GM13976 (cell line): ENCODE data around the gene SASH1.

Source experiments
- DNase-seq: peaks from one replicate; pipeline ENCODE4 v3.0.0; 2012; ENCODE audit warnings: low spot score
- in situ Hi-C: fragments of 300-500 bp; cut with MboI; formaldehyde crosslinking; loops from one replicate; pipeline ENCODE4 v1.12.0; 2022; ENCODE audit warnings: low sequenced_read_pairs, mixed read lengths, inconsistent platforms; ENCODE audit not compliant: unreplicated experiment
- TF ChIP-seq, protein P1 (sequence below): IDR thresholded peaks from 2 replicates; pipeline ENCODE4 v1.5.1; 2012; ENCODE audit warnings: borderline replicate concordance, mild to moderate bottlenecking; ENCODE audit not compliant: insufficient read depth; ENCODE audit errors: extremely low read depth, missing control alignments, control extremely low read depth

The SASH1 gene

DNA sequence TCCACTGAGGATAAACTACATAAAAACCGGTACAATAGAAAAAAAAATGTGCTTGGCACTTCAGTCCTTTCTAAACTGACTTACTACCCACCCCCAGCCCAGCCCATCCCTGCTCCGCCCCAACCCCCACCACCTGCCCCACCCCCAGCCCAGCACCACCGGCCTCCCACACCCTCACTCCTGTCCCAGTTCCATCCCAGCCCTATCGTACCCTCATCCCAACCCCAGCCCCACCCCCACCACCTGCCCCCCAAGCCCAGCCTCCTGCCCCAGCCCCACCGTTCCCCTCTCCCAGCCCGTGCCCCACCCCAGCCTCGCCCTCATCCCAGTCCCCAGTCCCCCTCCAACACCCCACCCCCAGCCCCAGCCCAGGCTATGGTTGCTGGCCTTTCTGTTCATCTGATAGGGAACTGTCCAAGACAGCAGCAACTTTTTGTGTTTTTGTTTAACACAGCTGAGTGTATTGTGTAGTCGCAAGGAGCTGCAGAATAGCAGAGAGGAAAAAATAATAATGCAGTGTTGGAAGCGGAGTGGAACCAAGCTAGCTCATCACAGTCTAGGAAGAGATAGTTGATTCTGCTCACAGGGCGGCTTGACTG is 61.9 kb downstream of the SASH1 start:
- DNase-seq = no peak
- TF ChIP-seq, protein P1, sequence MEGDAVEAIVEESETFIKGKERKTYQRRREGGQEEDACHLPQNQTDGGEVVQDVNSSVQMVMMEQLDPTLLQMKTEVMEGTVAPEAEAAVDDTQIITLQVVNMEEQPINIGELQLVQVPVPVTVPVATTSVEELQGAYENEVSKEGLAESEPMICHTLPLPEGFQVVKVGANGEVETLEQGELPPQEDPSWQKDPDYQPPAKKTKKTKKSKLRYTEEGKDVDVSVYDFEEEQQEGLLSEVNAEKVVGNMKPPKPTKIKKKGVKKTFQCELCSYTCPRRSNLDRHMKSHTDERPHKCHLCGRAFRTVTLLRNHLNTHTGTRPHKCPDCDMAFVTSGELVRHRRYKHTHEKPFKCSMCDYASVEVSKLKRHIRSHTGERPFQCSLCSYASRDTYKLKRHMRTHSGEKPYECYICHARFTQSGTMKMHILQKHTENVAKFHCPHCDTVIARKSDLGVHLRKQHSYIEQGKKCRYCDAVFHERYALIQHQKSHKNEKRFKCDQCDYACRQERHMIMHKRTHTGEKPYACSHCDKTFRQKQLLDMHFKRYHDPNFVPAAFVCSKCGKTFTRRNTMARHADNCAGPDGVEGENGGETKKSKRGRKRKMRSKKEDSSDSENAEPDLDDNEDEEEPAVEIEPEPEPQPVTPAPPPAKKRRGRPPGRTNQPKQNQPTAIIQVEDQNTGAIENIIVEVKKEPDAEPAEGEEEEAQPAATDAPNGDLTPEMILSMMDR = no peak
- in situ Hi-C loops = no loop called here

DNA sequence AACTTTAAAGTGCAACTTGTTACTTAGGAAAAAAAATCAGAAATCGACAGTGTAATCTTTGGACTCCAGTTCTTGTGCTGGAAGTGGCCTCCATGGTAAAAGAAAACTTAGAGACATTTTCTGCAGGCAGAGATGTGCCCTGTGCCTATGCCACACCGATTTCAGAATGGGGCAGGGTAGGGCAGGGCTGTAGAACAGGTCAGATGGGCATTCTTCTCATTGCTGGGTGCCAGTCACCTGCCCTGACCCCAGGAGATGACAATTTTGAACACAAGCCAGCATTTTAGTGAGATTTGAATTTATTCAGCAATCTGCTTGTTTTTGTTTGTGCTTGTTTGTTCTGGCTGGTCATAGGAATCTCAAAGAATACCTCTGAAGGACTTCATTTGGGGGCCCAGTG is 63.3 kb downstream of the SASH1 start:
- in situ Hi-C loops = no loop called here
- DNase-seq = no peak
- TF ChIP-seq, protein P1 = no peak

GRCh38 chr6:148406579-148407371 is 64.1 kb downstream of the SASH1 start:
- TF ChIP-seq, protein P1 = no peak
- in situ Hi-C loops = no loop called here
- no peak for DNase-seq

GRCh38 chr6:148407372-148407771 is 64.7 kb downstream of the SASH1 start:
- no peak for DNase-seq
- TF ChIP-seq, protein P1 = no peak
- in situ Hi-C loops = no loop called here

GRCh38 chr6:148413321-148414091 is 70.9 kb downstream of the SASH1 start:
- DNase-seq = no peak
- in situ Hi-C loops = no loop called here
- TF ChIP-seq, protein P1 = no peak

GRCh38 chr6:148414092-148414489 is 71.5 kb downstream of the SASH1 start:
- TF ChIP-seq, protein P1 = no peak
- in situ Hi-C loops = no loop called here
- DNase-seq = no peak
